Stimulated activated CD8-positive, alpha-beta memory T cell treated with anti-CD3 and anti-CD28 coated beads, Interleukin-12 subunit alpha, Interleukin-12 subunit beta, amount 100 ng/mL, for 1 hour (primary cell): ENCODE results near the gene FBLIM1.

ENCODE experiments used
- DNase-seq: peaks from one replicate; pipeline ENCODE4 v3.0.0-alpha.2; 2020; ENCODE audit warnings: low read depth

The FBLIM1 gene

GRCh38 chr1:15731735-15732685 is 26.6 kb upstream of the FBLIM1 start:
- DNase-seq, result no peak

GRCh38 chr1:15732686-15733081 is 25.9 kb upstream of the FBLIM1 start:
- no peak for DNase-seq

DNA sequence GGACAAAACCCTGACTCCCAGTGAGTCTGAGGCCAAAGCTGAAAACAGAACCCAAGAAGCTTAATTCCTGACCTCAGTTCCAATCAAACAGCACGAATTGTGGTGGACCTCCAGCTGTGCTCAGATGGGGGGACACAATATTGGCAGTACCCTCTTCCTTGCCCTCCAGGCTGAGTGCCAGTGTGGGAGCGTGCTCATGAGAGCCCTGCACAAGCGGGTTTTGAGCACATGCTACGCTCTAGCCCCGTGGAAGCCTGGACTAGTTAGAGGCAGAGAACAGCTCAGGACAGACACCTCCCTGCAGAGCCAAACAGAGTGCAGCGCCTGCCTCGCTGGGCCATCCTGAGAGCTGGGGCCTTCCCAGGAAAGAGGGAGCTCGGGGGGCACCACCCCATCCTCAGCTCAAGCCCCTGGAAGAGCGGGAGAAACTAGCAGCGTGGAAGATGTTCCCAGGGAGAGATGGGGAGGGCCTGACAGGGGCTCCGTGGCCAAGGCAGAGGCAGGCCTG is 25.3 kb upstream of the FBLIM1 start:
- no peak for DNase-seq

DNA sequence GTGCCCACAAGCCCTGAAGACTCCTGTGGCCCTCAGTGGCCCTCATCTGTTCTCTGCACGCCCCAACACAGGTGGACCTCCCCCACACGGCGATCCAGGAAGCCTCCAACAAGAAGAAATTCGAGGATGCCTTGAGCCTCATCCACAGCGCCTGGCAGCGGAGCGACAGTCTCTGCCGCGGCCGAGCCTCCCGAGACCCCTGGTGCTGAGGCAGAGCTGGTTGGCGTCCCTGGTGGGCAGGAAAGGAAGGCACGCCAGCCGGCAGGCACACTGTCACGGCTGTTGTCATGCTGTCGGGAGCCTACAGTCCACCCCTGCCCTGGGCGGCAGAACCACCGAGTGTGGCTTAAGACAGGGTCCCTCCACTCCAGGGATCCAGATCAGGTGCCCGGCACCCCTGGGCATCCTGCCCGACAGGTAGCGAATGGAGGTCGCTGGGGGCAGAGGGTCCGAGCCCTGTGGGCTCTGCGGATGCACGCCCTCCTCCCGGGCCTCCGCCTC is 24.8 kb upstream of the FBLIM1 start:
- DNase-seq, result no peak

- no peak for DNase-seq
Observed at GRCh38 chr1:15734296-15734695, 24.3 kb upstream of the FBLIM1 start.

DNA sequence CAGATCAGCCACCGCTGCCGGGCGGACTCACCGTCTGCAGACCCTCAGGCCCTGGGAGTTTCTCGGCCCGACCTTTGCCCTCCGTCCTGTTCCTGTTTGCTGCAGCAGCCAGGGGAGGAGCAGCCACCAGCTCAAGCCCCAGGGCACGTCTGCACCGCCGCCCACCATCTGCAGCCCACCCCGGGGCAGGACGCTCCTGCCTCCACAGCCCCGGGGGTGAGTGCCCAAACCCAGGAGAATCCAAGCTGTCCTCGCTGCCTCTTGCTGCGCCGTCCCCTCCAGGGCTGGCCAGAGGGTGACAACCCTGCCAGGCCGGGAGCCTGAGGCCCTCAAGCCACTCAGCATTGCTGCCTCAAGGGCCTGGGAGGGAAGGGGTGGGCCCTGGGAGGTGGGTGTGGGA is 23.7 kb upstream of the FBLIM1 start:
- DNase-seq, result no peak

GRCh38 chr1:15735304-15736037 is 23.1 kb upstream of the FBLIM1 start:
- DNase-seq, result no peak

DNA sequence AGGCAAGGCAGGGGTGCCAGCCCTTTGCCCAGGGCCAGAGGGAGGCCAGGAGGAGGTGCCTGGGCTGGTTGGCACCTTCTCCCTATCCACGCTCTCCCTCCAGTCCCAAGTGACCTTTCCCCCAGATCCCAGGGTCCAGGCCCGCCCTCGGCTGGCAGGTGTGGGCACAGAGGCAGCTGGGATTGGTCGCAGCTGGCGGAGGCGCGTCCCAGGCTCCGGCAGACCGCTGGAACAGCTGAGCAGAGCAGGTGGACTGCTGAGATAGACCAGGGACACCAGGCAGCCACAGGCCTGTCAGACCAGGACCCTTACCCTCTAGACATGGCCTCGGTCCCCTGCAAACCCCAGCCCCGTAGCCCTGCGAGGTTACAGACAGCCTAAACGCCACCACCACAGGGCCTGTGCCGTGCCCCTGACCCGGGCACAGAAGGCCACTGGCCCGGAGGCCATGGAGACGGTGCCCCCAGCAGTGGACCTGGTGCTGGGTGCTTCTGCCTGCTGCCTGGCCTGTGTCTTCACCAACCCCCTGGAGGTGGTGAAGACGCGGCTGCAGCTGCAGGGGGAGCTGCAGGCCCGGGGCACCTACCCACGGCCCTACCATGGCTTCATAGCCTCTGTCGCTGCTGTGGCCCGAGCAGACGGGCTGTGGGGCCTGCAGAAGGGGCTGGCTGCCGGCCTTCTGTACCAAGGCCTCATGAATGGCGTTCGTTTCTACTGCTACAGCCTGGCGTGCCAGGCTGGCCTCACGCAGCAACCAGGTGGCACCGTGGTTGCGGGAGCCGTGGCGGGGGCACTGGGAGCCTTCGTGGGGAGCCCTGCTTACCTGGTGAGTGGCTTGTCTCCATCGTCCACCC is 22.3 kb upstream of the FBLIM1 start, which contains the start of gene SLC25A34:
Gene SLC25A34, plus strand, starts transcription at position 221 of the 854 bp plus-strand sequence. Its CDS starts 228 bp downstream, at position 449.
- DNase-seq, result no peak

DNA sequence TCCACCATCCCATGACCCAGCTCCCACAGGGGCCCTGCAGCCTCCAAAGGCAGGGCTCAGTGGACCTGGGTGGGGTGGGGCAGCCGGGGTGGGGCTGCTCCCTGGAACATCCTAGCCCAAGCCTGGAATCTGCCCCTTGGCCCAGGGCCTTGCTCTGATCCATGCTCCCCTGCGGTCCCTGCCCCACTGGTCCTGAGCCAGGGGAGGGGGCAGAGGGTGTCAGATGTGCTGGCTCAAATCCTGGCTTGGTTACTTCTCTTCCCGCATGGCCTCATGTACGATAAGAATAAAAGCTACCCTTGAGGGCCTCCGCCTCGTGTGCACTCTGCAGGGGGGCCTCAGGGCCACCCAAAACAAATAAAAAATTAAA is 21.7 kb upstream of the FBLIM1 start:
- DNase-seq, result no peak

DNA sequence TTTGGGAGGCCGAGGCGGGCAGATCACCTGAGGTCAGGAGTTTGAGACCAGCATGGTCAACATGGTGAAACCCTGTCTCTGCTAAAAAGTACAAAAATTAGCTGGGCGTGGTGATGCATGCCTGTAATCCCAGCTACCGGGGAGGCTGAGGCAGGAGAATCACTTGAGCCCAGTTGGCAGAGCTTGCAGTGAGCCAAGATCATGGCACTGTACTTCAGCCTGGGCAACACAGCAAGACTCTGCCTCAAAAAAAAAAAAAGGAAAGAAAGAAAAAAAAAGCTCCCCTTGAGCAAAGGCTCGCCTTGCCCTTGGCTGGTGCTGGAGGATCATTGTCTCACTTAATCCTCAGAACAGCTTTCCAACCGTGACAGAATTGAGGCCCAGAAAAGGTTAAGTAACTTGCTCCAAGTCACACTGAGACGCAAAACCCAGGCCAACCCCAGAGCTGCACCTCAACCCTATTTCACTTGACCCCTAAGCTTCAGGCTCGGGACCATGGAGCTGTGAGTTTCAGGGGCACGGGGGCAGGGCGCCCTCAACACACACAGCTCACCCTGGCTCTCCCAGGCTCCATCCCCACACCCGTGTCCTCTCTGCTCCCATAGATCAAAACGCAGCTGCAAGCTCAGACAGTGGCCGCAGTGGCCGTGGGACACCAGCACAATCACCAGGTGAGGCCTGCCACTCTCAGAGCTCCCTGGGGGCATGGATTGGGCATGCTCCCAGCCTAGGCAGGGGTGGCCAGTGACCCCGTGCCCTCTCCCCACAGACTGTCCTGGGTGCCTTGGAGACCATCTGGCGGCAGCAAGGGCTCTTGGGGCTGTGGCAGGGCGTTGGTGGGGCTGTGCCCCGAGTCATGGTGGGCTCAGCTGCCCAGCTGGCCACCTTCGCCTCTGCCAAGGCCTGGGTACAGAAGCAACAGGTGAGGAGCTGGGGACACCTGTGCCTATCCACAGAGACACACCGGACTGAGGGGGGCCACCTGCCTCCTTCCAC is 21.0 kb upstream of the FBLIM1 start:
- DNase-seq, result no peak

DNA sequence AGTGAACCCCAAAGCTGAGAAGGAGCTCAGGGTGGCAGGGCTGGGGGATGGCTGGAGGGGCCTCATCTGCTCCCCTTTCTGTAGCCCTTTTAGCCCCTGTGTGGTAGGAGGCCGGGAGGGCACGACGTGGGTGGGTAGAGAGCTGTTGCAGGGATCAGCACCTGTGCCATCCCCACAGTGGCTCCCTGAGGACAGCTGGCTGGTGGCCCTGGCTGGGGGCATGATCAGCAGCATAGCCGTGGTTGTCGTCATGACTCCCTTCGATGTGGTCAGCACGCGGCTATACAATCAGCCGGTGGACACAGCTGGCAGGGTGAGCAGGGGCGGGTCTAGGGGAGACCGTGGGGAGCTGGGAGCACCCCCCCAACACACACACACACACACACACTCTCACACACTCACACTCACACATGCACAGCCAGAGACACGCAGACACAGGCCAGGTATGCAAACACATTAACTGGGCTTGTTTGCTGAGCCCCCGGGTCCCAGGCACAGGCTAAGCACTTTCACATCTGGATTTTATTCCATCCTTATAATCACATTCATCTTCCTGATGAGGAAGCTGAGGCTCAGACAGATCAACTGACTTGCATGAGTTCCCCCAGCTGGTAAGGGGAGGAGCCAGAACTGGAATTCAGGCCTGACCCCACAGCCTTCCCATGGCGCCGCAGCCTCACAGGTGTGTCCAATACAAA is 20.0 kb upstream of the FBLIM1 start:
- DNase-seq, result no peak

DNA sequence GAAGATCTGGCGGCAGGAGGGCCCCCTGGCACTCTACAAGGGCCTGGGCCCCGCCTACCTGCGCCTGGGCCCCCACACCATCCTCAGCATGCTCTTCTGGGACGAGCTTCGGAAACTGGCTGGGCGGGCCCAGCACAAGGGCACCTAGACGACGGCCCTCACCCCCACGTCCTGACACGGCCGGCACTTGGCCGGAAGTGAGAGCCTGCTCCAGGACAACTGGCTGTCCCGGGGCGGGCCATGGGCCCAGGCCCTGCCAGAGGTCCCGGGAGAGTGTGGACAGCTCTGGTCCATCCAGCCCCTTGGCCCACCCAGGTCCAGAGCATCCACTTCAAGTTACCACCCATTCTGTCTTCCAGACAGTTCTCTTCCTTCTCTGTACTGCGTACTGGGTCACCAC is 19.3 kb upstream of the FBLIM1 start:
- DNase-seq, result no peak

DNA sequence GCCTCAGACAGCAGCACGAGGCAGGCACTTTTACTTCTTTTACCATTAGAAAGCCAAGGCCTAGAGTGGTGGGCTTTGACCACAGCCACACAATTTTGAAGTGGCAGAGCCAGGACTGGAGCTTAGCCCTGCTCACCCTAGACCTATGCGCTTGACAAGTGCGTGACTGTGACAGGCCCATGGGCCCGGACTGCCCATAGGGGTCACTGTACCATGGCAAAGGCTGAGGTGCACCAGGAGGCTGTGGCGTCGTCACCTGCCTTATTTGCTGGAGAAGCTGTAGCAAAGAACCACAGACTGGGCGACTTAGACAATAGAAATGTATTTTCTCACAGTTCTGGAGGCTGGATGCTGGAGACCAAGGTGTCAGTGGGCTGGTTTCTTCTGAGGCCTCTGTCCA is 18.9 kb upstream of the FBLIM1 start:
- no peak for DNase-seq

GRCh38 chr1:15740924-15741850 is 17.4 kb upstream of the FBLIM1 start:
- peak; percentile 35 for DNase-seq

DNA sequence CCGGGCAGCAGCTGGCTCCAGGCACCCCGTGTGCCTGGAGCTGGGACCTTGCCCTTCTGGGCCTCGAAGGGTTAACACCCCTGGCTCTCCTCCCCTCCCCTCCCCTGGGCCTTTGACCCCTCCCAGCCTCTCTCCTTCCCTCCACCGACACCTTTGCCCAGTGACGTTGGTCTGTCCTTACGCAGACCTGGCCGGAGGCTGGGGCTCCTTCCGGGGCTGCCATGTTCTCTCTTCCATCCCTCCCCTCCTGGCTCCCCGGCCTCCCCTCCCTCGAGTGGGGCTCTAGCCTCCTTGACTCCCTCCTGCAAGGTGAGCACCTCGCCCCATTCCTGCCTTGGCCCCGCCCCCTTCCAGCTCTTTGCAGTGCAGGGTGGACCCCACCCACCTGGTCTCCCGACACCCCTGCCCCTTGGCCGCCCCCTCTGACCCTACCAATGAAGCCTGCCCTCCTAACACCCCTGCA is 16.2 kb upstream of the FBLIM1 start, which contains the start of gene TMEM82:
Gene TMEM82, plus strand, starts transcription at position 161 of the 463 bp plus-strand sequence. Its CDS starts 61 bp downstream, at position 222.
- no peak for DNase-seq

GRCh38 chr1:15744122-15744679 is 14.4 kb upstream of the FBLIM1 start:
- DNase-seq, result no peak

DNA sequence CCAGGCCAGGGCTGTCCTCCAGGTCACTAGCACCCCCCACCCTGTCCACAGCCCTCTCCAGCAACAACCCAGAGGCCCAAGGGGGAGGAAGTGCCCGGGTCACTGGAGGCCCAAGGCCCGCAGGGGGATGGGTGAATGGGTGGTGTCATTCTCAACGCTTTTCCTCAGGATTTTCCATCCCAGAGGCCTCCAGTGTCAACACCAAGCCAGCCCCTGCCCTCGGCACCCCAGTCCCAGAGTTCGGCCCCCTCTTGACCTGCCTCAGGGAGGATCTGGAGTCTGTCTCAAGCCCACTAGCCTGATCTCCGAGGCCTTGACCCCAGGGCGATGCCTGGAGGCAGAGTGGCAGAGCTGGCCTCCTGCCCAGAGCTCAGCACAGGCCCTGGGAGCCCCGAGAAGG is 11.2 kb upstream of the FBLIM1 start:
- no peak for DNase-seq

DNA sequence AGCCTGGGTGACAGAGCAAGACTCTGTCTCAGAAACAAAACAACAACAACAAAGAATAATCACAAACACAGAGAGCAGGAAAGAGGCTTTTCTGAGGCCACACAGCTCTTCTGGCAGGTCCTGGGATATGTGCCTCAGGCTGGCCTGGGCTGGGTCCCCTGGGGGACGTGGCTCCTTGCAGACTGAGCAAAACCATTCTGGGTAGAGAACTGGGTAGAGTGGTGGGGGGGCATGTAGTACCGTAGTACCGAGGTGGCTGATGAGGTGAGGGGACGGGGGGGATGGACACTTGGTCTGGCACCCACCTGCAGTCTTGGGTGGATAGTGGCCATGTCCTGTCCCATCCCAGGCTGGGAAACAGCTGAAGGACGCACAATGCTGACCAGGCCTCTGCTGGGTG is 10.3 kb upstream of the FBLIM1 start:
- DNase-seq, result no peak
